ENCODE results near the gene SMYD3.

- TF ChIP-seq ELF1 (tag; IDR thresholded peaks at IDR 0.05) (no peak), KLF16 (IDR thresholded peaks at IDR 0.05) (no peak), NFYB (IDR thresholded peaks at IDR 0.05; ENCODE audit: extremely low read depth, insufficient read length) (no peak), CTCF (IDR thresholded peaks at IDR 0.05 in 2 of 3, conservative IDR thresholded peaks at IDR 0.05 in 1 of 3; ENCODE audit: insufficient read depth in 2 of 3, low read depth in 1 of 3, low read length in 3 of 3) (no peak), KDM1A (IDR thresholded peaks at IDR 0.05) (no peak), TAF1 (IDR thresholded peaks at IDR 0.05; ENCODE audit: control insufficient read depth, extremely low read depth, insufficient read depth, low read length, severe bottlenecking) (no peak), POLR2A (conservative IDR thresholded peaks at IDR 0.05) (no peak)
These were observed 496.7 kb downstream of the SMYD3 start for GRCh38 chr1:246010386-246010785.

Data from K562 (cell line).